GM19328 (cell line): ENCODE results near the gene HEXA.
"Not testable (repeated sequence)": the region's sequence is repeated elsewhere in the genome, so short reads cannot be mapped to it uniquely, and the experiment has no call there.

ENCODE experiments used
- ATAC-seq: cut with Tn5 transposase; IDR thresholded peaks from one replicate; pipeline ENCODE4 v1.9.1; 2021; ENCODE audit warnings: mild to moderate bottlenecking, moderate library complexity; ENCODE audit not compliant: unreplicated experiment

HEXA gene

GRCh38 chr15:72375846-72376581 is at the start of gene HEXA:
HEXA (minus strand) TSS chr15:72376014; CDS start chr15:72375972, 42 bp downstream.
- peak; percentile 86 for ATAC-seq

GRCh38 chr15:72423256-72423655 is 47.4 kb upstream of the HEXA start:
- no peak for ATAC-seq

- no peak for ATAC-seq
Observed at GRCh38 chr15:72421484-72421883, 45.7 kb upstream of the HEXA start.

- ATAC-seq, result no peak
Observed at GRCh38 chr15:72420576-72420975, 44.8 kb upstream of the HEXA start.

- ATAC-seq, result not testable (repeated sequence)
Observed at GRCh38 chr15:72419768-72420167, 44.0 kb upstream of the HEXA start.

GRCh38 chr15:72415304-72415703 is 39.5 kb upstream of the HEXA start:
- no peak for ATAC-seq

- ATAC-seq, result not testable (repeated sequence)
Observed at GRCh38 chr15:72413337-72413736, 37.5 kb upstream of the HEXA start.

- no peak for ATAC-seq
Observed at GRCh38 chr15:72411544-72411943, 35.7 kb upstream of the HEXA start.

GRCh38 chr15:72411111-72411510 is 35.3 kb upstream of the HEXA start:
- no peak for ATAC-seq

GRCh38 chr15:72406936-72407335 is 31.1 kb upstream of the HEXA start:
- ATAC-seq, result no peak

- ATAC-seq, result no peak
Observed at GRCh38 chr15:72404841-72405240, 29.0 kb upstream of the HEXA start.

- ATAC-seq, result no peak
Observed at GRCh38 chr15:72404356-72404755, 28.5 kb upstream of the HEXA start.

GRCh38 chr15:72402726-72403125 is 26.9 kb upstream of the HEXA start:
- no peak for ATAC-seq

GRCh38 chr15:72398648-72399047 is 22.8 kb upstream of the HEXA start:
- no peak for ATAC-seq

- no peak for ATAC-seq
Observed at GRCh38 chr15:72397796-72398588, 22.2 kb upstream of the HEXA start, which contains the start of gene TMEM202. TMEM202 (plus strand) TSS chr15:72398305; CDS start chr15:72398327, 22 bp downstream.

- ATAC-seq, result not testable (repeated sequence)
Observed at GRCh38 chr15:72396331-72396730, 20.5 kb upstream of the HEXA start.

GRCh38 chr15:72389231-72389630 is 13.4 kb upstream of the HEXA start:
- ATAC-seq, result no peak

- no peak for ATAC-seq
Observed at GRCh38 chr15:72387741-72388140, 11.9 kb upstream of the HEXA start.

- ATAC-seq, result no peak
Observed at GRCh38 chr15:72382146-72382545, 6.3 kb upstream of the HEXA start.

- ATAC-seq, result no peak
Observed at GRCh38 chr15:72380743-72381142, 4.9 kb upstream of the HEXA start.

- no peak for ATAC-seq
Observed at GRCh38 chr15:72379856-72380430, 4.1 kb upstream of the HEXA start.

GRCh38 chr15:72379106-72379505 is 3.3 kb upstream of the HEXA start:
- ATAC-seq, result not testable (repeated sequence)
